GM18505 (cell line): Measurements from ENCODE around the gene LYRM9.

Experiments used
- ATAC-seq: cut with Tn5 transposase; IDR thresholded peaks from one replicate; pipeline ENCODE4 v1.9.1; 2021; ENCODE audit not compliant: unreplicated experiment
- POLR2A ChIP-seq: IDR thresholded peaks from 4 replicates; pipeline ENCODE4 v1.6.1; 2011; ENCODE audit warnings: borderline replicate concordance; ENCODE audit not compliant: insufficient read depth, insufficient read length; ENCODE audit errors: extremely low read depth

The LYRM9 gene

GRCh38 chr17:27873746-27874145, 19.4 kb downstream of the LYRM9 start:
- no peak for TF ChIP-seq POLR2A
- ATAC-seq = no peak

- TF ChIP-seq POLR2A = no peak
- ATAC-seq = no peak
Observed at GRCh38 chr17:27873211-27873610, 20.0 kb downstream of the LYRM9 start.

GRCh38 chr17:27872776-27873175, 20.4 kb downstream of the LYRM9 start:
- ATAC-seq = no peak
- TF ChIP-seq POLR2A = no peak

GRCh38 chr17:27871407-27871806, 21.8 kb downstream of the LYRM9 start:
- no peak for TF ChIP-seq POLR2A
- no peak for ATAC-seq

- TF ChIP-seq POLR2A = no peak
- ATAC-seq = no peak
Observed at GRCh38 chr17:27870345-27870744, 22.8 kb downstream of the LYRM9 start.

- TF ChIP-seq POLR2A = no peak
- no peak for ATAC-seq
Observed at GRCh38 chr17:27868565-27868964, 24.6 kb downstream of the LYRM9 start.

- no peak for TF ChIP-seq POLR2A
- no peak for ATAC-seq
Observed at GRCh38 chr17:27862840-27863239, 30.3 kb downstream of the LYRM9 start.

GRCh38 chr17:27862004-27862403, 31.2 kb downstream of the LYRM9 start:
- no peak for TF ChIP-seq POLR2A

GRCh38 chr17:27860971-27861664, 32.0 kb downstream of the LYRM9 start:
- ATAC-seq = no peak
- no peak for TF ChIP-seq POLR2A

More at GRCh38 chr17:27862004-27862403, 31.2 kb downstream of the LYRM9 start:
- no peak for ATAC-seq

GRCh38 chr17:27858621-27859305, 34.4 kb downstream of the LYRM9 start:
- ATAC-seq = no peak
- TF ChIP-seq POLR2A = no peak

- TF ChIP-seq POLR2A = no peak
- no peak for ATAC-seq
Observed at GRCh38 chr17:27856676-27857432, 36.3 kb downstream of the LYRM9 start.

GRCh38 chr17:27855454-27855853, 37.7 kb downstream of the LYRM9 start:
- TF ChIP-seq POLR2A = no peak
- no peak for ATAC-seq

GRCh38 chr17:27854163-27854562, 39.0 kb downstream of the LYRM9 start:
- TF ChIP-seq POLR2A = no peak
- ATAC-seq = no peak

GRCh38 chr17:27853091-27853490, 40.1 kb downstream of the LYRM9 start:
- no peak for TF ChIP-seq POLR2A
- ATAC-seq = no peak

GRCh38 chr17:27849474-27850185, 43.5 kb downstream of the LYRM9 start:
- no peak for ATAC-seq
- TF ChIP-seq POLR2A = no peak
